GM19467 (cell line): ENCODE data around the gene CEP20.

Experiments
- ATAC-seq: cut with Tn5 transposase; IDR thresholded peaks from one replicate; pipeline ENCODE4 v1.9.1; 2021; ENCODE audit warnings: mild to moderate bottlenecking, moderate library complexity; ENCODE audit not compliant: unreplicated experiment

Gene CEP20

DNA sequence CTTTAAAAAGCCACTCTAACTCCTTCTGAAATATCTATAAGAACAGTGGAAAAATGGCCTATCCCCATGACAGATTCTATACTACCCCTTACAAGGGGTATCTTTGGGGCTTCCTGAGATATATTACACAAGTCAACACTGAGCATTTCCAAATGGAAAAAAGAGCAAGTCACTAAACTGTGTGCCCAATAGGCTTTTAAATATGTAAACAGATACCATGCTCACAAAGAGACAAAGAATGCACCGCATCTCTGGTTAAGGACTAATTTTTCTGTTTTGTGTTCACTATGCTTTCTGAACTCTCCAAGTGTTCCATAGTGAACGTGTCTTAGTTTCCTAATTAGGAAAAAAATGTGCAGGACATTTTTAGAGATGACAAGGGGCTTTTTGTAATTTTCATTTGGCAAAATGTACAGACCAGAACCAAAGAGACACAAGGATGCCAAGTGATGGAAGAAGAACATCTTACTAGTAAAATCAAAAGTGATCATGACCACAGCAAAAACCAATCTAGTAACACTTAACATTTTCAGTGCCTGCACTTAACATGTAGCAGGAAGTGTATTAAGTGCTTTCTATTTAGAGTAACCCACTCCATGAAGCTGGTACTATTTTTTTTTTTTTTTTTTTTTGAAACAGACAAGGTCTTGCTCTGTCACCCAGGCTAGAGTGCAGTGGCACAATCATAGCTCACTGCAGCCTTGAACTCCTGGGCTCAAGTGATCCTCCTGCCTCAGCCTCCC lies 53.1 kb downstream of the CEP20 start:
- no peak for ATAC-seq

DNA sequence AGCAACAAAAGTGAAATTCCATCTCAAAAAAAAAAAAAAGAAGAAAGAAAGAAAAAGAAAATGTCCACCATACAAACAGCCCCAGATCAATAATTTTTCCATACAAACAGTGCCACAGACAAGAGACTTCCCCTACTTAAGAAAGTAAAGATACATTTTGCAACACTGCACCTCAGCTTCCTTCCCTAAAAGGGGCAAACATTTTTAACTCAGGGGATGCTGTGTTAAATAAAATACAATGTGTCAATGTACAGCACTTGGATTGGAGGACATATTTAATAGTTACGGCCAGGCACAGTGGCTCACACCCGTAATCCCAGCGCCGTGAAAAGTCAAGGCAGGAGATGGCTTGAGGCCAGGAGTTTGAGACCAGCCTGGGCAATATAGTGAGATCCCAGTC lies 53.9 kb downstream of the CEP20 start:
- no peak for ATAC-seq

DNA sequence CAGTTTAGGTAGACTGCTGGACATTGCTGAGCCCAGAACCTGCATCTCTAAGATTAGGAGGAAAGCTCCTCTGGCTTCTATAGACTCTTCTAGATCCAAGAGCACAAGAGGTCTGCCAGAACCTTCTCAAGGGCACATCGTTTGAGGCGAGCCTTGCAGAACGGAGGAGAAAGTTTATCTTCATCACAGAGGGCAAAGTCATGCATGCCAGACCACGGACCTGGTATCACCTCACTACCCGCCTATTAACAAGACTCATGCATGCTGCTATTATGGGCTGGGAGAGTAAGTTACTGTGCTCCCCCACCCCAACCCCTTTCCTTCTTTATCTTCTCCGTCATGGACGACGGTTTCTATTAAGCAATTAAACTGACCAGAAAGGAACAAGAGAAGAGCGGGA lies 54.9 kb downstream of the CEP20 start:
- ATAC-seq = no peak

DNA sequence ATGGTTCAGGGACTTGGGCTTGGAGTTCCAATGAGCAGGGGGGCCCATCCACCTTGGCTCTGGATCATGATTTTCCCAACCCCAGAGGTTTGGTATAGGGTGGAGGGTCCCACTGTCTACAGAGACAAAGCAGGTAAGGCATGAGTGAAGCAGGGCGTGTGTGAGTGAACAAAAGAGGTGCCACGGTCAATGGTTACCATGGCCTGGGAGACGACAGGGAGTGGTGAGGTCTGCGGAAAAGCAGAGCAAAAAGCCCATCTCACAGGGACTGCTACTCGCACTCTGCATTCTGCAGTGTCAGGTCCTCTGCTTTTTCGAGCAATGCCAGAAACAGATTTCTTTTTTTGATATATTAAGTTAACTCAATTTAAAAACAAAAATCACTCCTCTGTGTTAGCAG lies 56.2 kb downstream of the CEP20 start:
- ATAC-seq = no peak

DNA sequence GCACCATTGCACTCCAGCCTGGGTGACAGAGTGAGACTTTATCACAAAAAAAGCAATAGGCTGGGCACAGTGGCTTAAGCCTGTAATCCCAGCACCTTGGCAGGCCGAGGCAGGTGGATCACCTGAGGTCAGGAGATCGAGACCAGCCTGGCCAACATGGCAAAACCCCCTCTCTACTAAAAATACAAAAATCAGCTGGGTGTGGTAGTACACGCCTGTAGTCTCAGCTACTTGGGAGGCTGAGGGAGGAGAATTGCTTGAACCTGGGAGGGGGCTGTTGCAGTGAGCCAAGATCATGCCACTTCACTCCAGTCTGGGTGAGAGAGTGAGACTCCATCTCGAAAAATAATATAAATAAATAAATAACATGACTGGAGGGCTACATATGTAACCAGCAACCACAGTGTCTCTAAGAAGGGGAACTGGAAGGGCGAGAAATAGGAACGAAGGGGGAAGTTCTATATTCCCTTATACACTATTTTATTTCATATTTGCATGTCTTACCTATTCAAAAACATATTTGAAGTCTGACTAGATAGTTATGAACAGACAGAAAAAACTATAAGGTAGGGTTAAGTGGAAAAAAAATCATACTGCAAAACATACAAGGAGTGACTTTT lies 57.5 kb downstream of the CEP20 start:
- no peak for ATAC-seq

DNA sequence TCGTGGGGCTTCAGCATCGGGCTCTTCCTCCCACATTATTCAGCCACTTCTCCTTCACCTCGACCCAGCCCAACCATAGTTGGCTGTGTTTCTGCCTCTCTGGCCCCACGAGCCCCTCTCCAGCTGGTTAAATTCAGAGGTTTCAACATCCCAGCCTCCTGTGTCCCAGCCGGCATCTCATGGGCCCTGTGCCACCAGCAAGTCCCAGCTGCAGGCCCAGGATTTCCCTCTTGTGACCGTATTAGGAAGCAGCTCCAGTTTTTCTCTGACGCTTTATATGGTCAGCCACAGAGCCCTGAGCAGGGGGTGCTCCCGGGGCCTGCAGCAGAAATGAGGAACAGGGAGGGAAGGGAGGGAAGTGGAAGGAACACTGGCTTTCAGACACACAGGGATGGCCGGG lies 58.9 kb downstream of the CEP20 start:
- ATAC-seq = no peak

DNA sequence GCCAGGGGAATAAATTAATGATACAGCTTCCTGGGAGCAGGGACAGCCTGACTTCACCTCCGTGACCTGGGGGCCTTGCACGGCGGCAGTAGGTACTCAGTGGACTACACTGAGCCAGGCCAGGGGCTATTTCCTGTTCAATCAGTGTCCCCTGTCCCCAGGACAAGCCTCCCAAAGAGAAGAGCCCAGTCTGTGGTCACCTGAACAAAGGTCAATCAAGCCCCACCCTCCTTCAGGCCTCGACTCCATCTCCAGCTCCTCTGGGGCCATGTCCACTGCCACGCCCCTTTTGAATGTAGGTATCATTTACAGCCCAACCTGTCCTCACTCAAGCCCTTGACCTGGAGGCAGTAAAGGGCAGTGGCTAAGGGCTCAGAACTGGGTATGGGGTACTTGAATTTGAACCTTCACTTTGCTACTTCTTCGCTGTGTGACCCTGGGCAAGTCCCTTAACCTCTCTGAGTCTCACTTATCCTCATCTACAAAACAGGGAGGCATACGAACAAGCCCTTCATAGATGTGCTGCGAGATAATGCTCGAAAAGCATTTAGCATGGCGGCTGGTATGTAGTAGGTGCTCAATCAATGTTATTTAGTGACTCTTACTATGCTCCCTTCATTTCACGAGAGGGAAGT lies 60.6 kb downstream of the CEP20 start:
- no peak for ATAC-seq

DNA sequence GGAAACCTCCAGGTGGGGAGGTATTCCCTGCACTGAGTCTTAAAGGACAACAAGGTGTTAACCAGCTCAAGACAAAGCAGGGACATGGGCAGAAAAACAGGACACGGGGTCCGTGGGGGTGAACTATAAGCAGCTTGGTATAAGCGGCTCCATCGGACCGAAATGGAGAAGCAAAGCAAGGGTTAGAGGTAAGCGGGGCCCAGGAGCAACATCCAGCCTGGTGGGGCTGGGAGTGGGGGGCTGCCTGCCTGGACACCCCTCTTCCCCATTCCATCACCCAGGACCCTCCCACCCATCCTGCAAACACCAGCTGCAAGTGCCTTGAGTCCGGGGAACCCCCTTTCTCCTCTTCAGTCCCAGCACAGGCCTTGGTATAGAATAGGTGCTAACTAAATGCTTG lies 61.1 kb downstream of the CEP20 start:
- ATAC-seq = no peak

DNA sequence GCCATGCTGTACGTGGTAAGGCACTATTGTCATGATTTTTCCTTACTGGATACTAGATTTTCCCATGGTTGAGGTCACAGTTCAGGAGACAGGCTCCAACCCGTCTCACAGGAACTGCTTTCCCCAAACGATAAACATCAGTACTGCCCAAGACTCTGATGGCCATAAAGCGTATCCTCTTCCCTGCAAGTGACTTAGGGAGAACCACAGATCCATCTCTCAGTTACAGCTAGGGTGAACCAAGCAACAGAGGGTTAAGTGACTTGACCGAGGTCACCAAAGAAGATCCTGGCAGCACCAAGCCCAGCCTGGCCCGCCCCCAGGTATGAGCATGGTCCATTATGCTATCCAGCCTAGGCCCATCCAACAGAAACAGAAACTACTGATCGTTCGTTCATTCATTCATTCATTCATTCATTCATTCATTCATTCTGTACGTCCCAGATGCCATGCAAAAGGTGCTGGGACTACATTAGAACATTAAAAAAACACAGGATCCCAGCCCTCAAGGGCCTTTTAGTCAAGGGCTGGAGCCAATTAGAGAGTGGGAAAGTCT lies 62.6 kb downstream of the CEP20 start:
- ATAC-seq = no peak

DNA sequence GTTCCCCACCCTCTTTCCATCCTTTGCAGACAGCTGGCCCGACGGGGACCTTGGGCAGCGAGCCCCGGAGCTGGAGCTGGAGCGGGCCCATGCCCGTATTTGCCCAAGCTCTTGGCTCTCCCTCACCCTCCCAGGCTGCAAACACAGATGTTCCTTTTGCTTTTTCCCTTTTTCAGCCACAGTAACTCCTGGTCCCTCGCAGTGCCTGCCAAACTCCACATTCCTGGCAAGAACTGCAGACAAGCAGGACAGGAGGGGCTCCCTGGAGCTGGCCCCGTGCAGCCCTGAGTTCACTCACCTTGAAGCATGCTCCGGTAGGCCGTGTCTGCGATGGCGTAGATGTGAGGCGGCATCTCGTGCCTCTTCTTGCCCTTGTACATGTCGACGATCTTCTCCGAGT lies 65.4 kb downstream of the CEP20 start:
- no peak for ATAC-seq

DNA sequence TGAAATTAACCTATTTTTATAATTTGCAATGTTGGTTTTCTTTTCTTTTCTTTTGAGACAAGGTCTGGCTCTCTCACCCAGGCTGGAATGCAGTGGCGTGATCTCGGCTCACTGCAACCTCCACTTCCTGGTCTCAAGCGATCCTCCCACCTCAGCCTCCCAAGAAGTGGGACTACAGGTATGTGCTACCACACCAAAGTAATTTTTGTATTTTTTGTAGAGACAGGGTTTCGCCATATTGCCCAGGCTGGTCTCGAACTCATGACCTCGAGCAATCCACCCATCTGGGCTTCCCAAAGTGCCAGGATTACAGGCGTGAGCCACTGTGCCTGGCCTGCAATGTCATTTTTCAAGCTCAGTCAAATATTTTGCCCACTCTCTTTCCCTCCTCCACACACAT lies 67.6 kb downstream of the CEP20 start:
- ATAC-seq = no peak

DNA sequence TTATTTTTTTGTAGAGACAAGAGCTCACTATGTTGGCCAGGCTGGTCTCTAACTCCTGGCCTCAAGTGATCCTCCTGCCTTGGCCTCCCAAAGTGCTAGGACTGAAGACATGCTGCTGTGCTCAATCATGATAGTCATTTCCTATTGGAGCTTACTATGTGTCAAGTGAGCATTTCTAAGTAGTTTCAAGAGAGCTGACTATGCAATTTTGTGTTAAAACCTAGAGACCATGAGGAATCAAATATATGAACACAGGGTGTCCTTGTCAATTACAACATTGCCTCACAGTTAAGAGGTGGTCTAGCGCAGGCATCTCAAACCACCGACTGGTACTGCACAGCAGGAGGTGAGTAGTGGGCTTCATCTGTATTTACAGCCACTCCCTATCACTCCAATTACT lies 69.4 kb downstream of the CEP20 start:
- ATAC-seq = no peak

DNA sequence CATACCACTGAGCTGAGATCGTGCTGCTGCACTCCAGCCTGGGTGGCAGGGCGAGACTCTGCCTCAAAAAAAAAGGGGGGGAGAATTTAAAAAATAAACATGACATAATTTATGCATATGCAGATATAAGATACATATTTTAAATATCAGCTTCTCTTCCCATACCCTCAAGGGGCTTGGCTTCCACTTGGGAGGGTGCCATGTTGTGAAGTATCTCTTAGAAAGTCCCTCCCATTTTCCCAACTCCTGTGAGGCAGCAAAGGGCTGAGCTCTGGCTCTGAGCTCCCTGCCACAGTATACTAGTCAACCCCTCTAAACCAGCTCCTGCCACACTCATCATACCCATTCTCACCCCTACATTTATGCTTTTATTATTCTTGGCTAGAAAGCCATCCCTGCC lies 71.0 kb downstream of the CEP20 start:
- no peak for ATAC-seq

DNA sequence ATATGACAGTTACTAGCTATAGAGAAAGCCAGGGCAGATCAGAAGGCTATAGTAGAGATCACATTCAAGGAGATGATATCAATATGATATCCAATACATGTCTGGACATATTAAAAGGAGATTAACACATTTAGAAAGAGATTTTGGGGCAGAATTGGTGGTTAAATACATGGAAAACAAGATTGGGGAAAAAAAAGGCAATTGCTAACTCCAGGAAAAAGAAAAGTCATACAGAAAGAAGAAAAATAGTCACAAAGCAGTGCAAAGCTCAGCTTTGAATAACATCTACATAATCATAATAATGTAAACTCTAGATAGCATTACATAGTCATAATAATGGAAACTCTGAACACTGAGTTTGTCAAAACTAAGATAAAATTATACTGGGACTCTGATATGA lies 72.2 kb downstream of the CEP20 start:
- ATAC-seq = no peak
